Muscle of leg (tissue), 11 donors: Measurements from ENCODE around the gene PNMA6F. TPM values are rescaled to one million over a fixed set of nuclear protein-coding genes. Genes with fewer than 3 reads are reported as not detected.
"Not testable (repeated sequence)": the region's sequence is repeated elsewhere in the genome, so short reads cannot be mapped to it uniquely, and the experiment has no call there.

ENCODE experiments used
- DNase-seq: peaks from one replicate; pipeline ENCODE4 v3.0.0; 2013
- H3K27ac ChIP-seq: one replicate; pipeline ENCODE4 v1.5.1; 2013; ENCODE audit warnings: mild to moderate bottlenecking, low read length, control low read depth
- H3K27me3 ChIP-seq: one replicate; pipeline ENCODE4 v1.6.1; 2013; ENCODE audit warnings: low read length; ENCODE audit not compliant: control insufficient read depth, insufficient read depth
- H3K36me3 ChIP-seq: one replicate; pipeline ENCODE4 v1.6.1; 2013; ENCODE audit warnings: low read length; ENCODE audit not compliant: control insufficient read depth, insufficient read depth
- H3K4me1 ChIP-seq: one replicate; pipeline ENCODE4 v1.6.1; 2013; ENCODE audit warnings: low read length; ENCODE audit not compliant: control insufficient read depth, insufficient read depth
- H3K4me3 ChIP-seq: one replicate; pipeline ENCODE4 v1.5.1; 2013; ENCODE audit warnings: low read length, control low read depth
- H3K9me3 ChIP-seq: replicated peaks from 2 replicates; pipeline ENCODE4 v1.6.1; 2013; ENCODE audit warnings: low read depth, low read length; ENCODE audit not compliant: control insufficient read depth
- WGBS: methylation state at CpG from one replicate; pipeline ENCODE4 v1.1.5; 2013; ENCODE audit warnings: missing lambda C conversion rate; ENCODE audit not compliant: insufficient coverage; 5-methylcytosine and 5-hydroxymethylcytosine counted together
- polyA plus RNA-seq, 8 donors: library from polyadenylated mRNA; unstranded; fragments of 120-200 nt; gene quantifications; one replicate each; pipeline versions ENCODE4 v1.2.1 to v1.2.3, GENCODE V29; 2013; ENCODE audit warnings: inconsistent platforms in 1 of 8, low replicate concordance in 1 of 8; ENCODE audit not compliant: insufficient read length in 8 of 8, insufficient read depth in 1 of 8
- total RNA-seq: library from RNA; stranded (reverse); fragments of 120-200 nt; gene quantifications from one replicate; pipeline ENCODE4 v1.2.4, GENCODE V29; 2013

The PNMA6F gene
- total and polyA plus RNA-seq, 9 donors, result not detected

GRCh38 chrX:153336121-153336894 is 14.7 kb upstream of the PNMA6F start:
- 74% methylated on average over 8 of the region's 11 CpGs for WGBS
- Histone ChIP-seq H3K4me1 (peaks cover 12% of the 10 kb centered on the region), H3K36me3 (peaks cover 7% of the 10 kb centered on the region), H3K4me3 (no peak overlapping the region), H3K27ac (no peak overlapping the region), H3K27me3 (no peaks in the 10 kb centered on the region), H3K9me3 (no peaks in the 10 kb centered on the region)
- DNase-seq, result no peak

GRCh38 chrX:153334654-153335295 is 13.2 kb upstream of the PNMA6F start:
- Histone ChIP-seq H3K4me1 (peaks cover 12% of the 10 kb centered on the region), H3K36me3 (peaks cover 4% of the 10 kb centered on the region), H3K9me3 (no peaks in the 10 kb centered on the region), H3K4me3 (peak overlapping the region; percentile 67), H3K27me3 (peaks cover 4% of the 10 kb centered on the region), H3K27ac (no peak overlapping the region)
- WGBS, result 37% methylated on average over 9 of the region's 16 CpGs
- DNase-seq, result no peak

DNA sequence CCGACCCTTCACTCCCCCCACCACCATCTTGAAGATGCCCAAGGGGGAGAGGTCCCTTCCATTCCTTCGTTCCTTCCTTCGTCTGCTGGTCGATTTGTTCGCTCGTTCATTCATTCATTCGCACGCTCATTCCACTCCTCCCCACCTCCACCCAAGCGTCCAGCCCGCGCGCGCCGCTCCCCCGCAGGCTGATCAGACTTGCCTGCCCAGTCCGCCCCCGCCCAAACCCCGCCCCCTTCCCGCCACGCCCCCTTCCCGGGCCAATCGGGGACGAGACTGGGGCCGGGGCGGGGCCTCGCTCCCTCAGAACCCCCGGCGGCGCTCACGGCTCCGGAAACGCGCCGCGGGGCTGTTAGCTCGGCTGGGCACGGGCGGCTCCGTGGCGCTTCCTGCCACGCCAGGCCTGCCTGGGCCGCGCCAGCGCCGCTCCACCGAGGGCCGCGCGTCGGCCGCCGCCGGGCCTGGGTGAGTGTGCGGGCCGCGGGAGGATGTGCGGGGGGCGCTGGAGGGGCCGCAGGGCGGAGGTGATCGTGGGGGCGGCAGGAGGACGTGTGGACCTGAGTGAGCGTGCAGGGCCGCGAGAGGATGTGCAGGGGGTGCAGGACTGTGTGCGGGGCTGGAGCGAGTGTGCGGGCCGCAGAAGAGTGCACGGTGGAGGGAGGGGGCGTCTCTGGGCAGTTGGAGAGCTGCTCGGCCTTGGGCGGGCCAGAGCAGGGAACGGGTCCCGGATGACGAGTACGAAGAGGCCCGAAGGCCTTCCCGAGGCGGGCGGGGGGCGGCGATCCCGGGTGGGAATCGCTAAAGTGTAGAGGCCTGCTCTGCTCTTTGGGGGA is 12.5 kb upstream of the PNMA6F start, which contains the start of gene ZNF275:
Gene ZNF275 (plus strand): TSS at position 333 of the 833 bp plus-strand sequence. CDS start 2,527 bp downstream, outside the sequence.
- H3K36me3 ChIP-seq, result peaks cover 4% of the 10 kb centered on the region
- H3K4me1 ChIP-seq, result peaks cover 12% of the 10 kb centered on the region
- H3K27ac ChIP-seq, result peak within 1 kb of the TSS; percentile 42
- H3K4me3 ChIP-seq, result peak within 1 kb of the TSS; percentile 67
- DNase-seq, result peak; percentile 89
- H3K27me3 ChIP-seq, result peaks cover 4% of the 10 kb centered on the region
- no peaks in the 10 kb centered on the region for H3K9me3 ChIP-seq
- WGBS, result 29% methylated on average over 75 of the region's 86 CpGs

- peaks cover 11% of the 10 kb centered on the region for H3K4me1 ChIP-seq
- peaks cover 2% of the 10 kb centered on the region for H3K36me3 ChIP-seq
- no CpG with 5 or more reads among the region's 2 CpGs for WGBS
- H3K4me3 ChIP-seq, result no peak overlapping the region
- no peak for DNase-seq
- no peak overlapping the region for H3K27ac ChIP-seq
- no peaks in the 10 kb centered on the region for H3K9me3 ChIP-seq
- H3K27me3 ChIP-seq, result peaks cover 4% of the 10 kb centered on the region
Observed at GRCh38 chrX:153333266-153333665, 11.7 kb upstream of the PNMA6F start.

GRCh38 chrX:153327561-153327960 is 6.0 kb upstream of the PNMA6F start:
- no peaks in the 10 kb centered on the region for H3K4me1 ChIP-seq
- peaks cover 4% of the 10 kb centered on the region for H3K27me3 ChIP-seq
- H3K4me3 ChIP-seq, result no peak overlapping the region
- H3K36me3 ChIP-seq, result no peaks in the 10 kb centered on the region
- whole genome bisulfite sequencing, result no CpG with 5 or more reads among the region's 4 CpGs
- no peaks in the 10 kb centered on the region for H3K9me3 ChIP-seq
- H3K27ac ChIP-seq, result no peak overlapping the region
- no peak for DNase-seq

- Histone ChIP-seq H3K9me3 (no peaks in the 10 kb centered on the region), H3K27me3 (peaks cover 18% of the 10 kb centered on the region), H3K36me3 (no peaks in the 10 kb centered on the region), H3K4me1 (no peaks in the 10 kb centered on the region), H3K4me3 (no peak overlapping the region), H3K27ac (no peak overlapping the region)
- WGBS, result 80% methylated on average over 1 of the region's 13 CpGs
- no peak for DNase-seq
Observed at GRCh38 chrX:153320555-153321184, 897 bp downstream of the PNMA6F start.

- not testable (repeated sequence) for H3K27ac ChIP-seq, H3K4me1 ChIP-seq, DNase-seq, H3K36me3 ChIP-seq, H3K9me3 ChIP-seq, H3K4me3 ChIP-seq
- H3K27me3 ChIP-seq, result peaks cover 18% of the 10 kb centered on the region
- WGBS, result 86% methylated on average over 1 of the region's 1 CpG
Observed at GRCh38 chrX:153320047-153320443, 1.5 kb downstream of the PNMA6F start.

- DNase-seq, result no peak
- H3K27ac ChIP-seq, result no peak overlapping the region
- no peaks in the 10 kb centered on the region for H3K9me3 ChIP-seq
- peaks cover 18% of the 10 kb centered on the region for H3K27me3 ChIP-seq
- no peak overlapping the region for H3K4me3 ChIP-seq
- H3K4me1 ChIP-seq, result no peaks in the 10 kb centered on the region
- H3K36me3 ChIP-seq, result no peaks in the 10 kb centered on the region
- 77% methylated on average over 32 of the region's 33 CpGs for WGBS
Observed at GRCh38 chrX:153319295-153320046, 2.1 kb downstream of the PNMA6F start.

DNA sequence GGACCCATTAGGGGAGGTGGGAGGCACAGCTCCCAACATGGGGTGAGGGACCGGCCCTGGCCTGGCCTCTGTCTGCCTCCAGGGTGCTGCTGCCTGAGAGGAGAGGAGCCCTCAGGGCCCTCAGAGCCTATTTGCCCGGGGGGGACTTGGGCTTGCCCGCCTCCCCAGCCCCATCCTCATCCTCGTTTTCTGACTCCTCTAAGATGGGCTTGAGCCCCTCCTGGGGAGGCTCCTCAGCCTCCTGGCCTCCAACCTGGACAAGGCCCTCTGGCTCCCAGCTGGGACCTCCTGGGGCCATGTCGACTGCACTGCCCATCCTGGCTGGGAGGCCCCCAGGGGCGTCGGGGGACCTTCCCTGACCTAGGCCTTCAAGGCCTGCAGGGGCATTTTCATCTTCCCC is 2.8 kb downstream of the PNMA6F start:
- 74% methylated on average over 7 of the region's 7 CpGs for WGBS
- H3K36me3 ChIP-seq, result no peaks in the 10 kb centered on the region
- no peaks in the 10 kb centered on the region for H3K4me1 ChIP-seq
- no peak overlapping the region for H3K4me3 ChIP-seq
- DNase-seq, result no peak
- peaks cover 18% of the 10 kb centered on the region for H3K27me3 ChIP-seq
- no peak overlapping the region for H3K27ac ChIP-seq
- H3K9me3 ChIP-seq, result no peaks in the 10 kb centered on the region
